HG02943 (cell line): ENCODE data around the gene SGSH.

ENCODE experiments used
- ATAC-seq: cut with Tn5 transposase; IDR thresholded peaks from one replicate; pipeline ENCODE4 v1.9.1; 2021; ENCODE audit warnings: mild to moderate bottlenecking, low read depth, moderate library complexity; ENCODE audit not compliant: unreplicated experiment

Gene SGSH

GRCh38 chr17:80163336-80163735, 56.8 kb downstream of the SGSH start:
- no peak for ATAC-seq

- ATAC-seq: no peak
Observed at GRCh38 chr17:80160536-80160935, 59.6 kb downstream of the SGSH start.
